Iris pigment epithelial cell (primary cell): ENCODE results near the gene REXO5.
"Not testable (repeated sequence)": the region's sequence is repeated elsewhere in the genome, so short reads cannot be mapped to it uniquely, and the experiment has no call there.

Source experiments
- DNase-seq: peaks from one replicate; pipeline ENCODE4 v3.0.0-alpha.2; 2011; ENCODE audit warnings: low read depth

The REXO5 gene

GRCh38 chr16:20806168-20807050, at the start of gene REXO5, which contains the start of gene ERI2:
TSS of gene REXO5 (plus strand) at chr16:20806527. CDS start at chr16:20806954, 427 bp downstream.
TSS of gene ERI2 (minus strand) at chr16:20806472. CDS start at chr16:20806430, 42 bp downstream.
- peak; percentile 96 for DNase-seq

- DNase-seq = no peak
Measured at GRCh38 chr16:20760346-20760745, 46.0 kb upstream of the REXO5 start.

- no peak for DNase-seq
Measured at GRCh38 chr16:20761175-20761574, 45.2 kb upstream of the REXO5 start.

- no peak for DNase-seq
Measured at GRCh38 chr16:20762404-20763123, 43.8 kb upstream of the REXO5 start.

GRCh38 chr16:20763461-20764232, 42.7 kb upstream of the REXO5 start, which contains the start of gene ACSM3:
TSS of gene ACSM3 (plus strand) at chr16:20764014. CDS start at chr16:20770035, 6,021 bp downstream.
- DNase-seq = peak; percentile 82

GRCh38 chr16:20764448-20764847, 41.9 kb upstream of the REXO5 start:
- DNase-seq = not testable (repeated sequence)

- no peak for DNase-seq
Measured at GRCh38 chr16:20765732-20766131, 40.6 kb upstream of the REXO5 start.

GRCh38 chr16:20766294-20766693, 40.0 kb upstream of the REXO5 start:
- no peak for DNase-seq

GRCh38 chr16:20767577-20767976, 38.8 kb upstream of the REXO5 start:
- no peak for DNase-seq

GRCh38 chr16:20768121-20768520, 38.2 kb upstream of the REXO5 start:
- DNase-seq = no peak

- no peak for DNase-seq
Measured at GRCh38 chr16:20768818-20769217, 37.5 kb upstream of the REXO5 start.

GRCh38 chr16:20773679-20774078, 32.6 kb upstream of the REXO5 start:
- DNase-seq = no peak

GRCh38 chr16:20774703-20775362, 31.5 kb upstream of the REXO5 start:
- peak; percentile 71 for DNase-seq

GRCh38 chr16:20781697-20782096, 24.6 kb upstream of the REXO5 start:
- no peak for DNase-seq

GRCh38 chr16:20782470-20782869, 23.9 kb upstream of the REXO5 start:
- DNase-seq = no peak

GRCh38 chr16:20784204-20784603, 22.1 kb upstream of the REXO5 start:
- no peak for DNase-seq

GRCh38 chr16:20789130-20789529, 17.2 kb upstream of the REXO5 start:
- no peak for DNase-seq

GRCh38 chr16:20791923-20792612, 14.3 kb upstream of the REXO5 start:
- DNase-seq = peak; percentile 46

GRCh38 chr16:20798364-20798763, 8.0 kb upstream of the REXO5 start:
- DNase-seq = peak; percentile 36

- peak; percentile 47 for DNase-seq
Measured at GRCh38 chr16:20799599-20799998, 6.7 kb upstream of the REXO5 start.

- DNase-seq = no peak
Measured at GRCh38 chr16:20801278-20801677, 5.0 kb upstream of the REXO5 start.
